GM10248 (cell line): ENCODE results near the gene UBR4.

Source experiments
- CTCF ChIA-PET: fragments of 300-600 bp; sonication (Branson Sonifier 250); formaldehyde crosslinking; extraction: SDS; loops from one replicate; lab custom pipeline; 2021; ENCODE audit warnings: antibody characterized with exemption; lab: Yijun Ruan, JAX
- POLR2A ChIA-PET: fragments of 350-650 bp; sonication (Branson Sonifier 250); formaldehyde crosslinking; extraction: SDS; loops from one replicate; lab custom pipeline; 2020; ENCODE audit warnings: antibody characterized with exemption; lab: Yijun Ruan, JAX
- DNase-seq: peaks from one replicate; pipeline ENCODE4 v3.0.0; 2012; ENCODE audit errors: extremely low spot score
- CTCF ChIP-seq: IDR thresholded peaks from 2 replicates; pipeline ENCODE4 v1.5.1; 2012; ENCODE audit warnings: mild to moderate bottlenecking, low read depth; ENCODE audit errors: extremely low read depth, missing control alignments, control extremely low read depth

The UBR4 gene

GRCh38 chr1:19053486-19053885 is 156.6 kb downstream of the UBR4 start:
- no peak for DNase-seq
- POLR2A ChIA-PET, result no interaction called here
- CTCF ChIA-PET, result interaction anchor here (1.3 kb wide), 1 partner anchor 12 kb away, joined by 3 read pairs; no protein-coding TSS in a partner anchor
- no peak for TF ChIP-seq CTCF

- DNase-seq, result no peak
- TF ChIP-seq CTCF, result no peak
- CTCF ChIA-PET, result no interaction called here
- POLR2A ChIA-PET, result no interaction called here
Measured at GRCh38 chr1:19049798-19050197, 160.3 kb downstream of the UBR4 start.

GRCh38 chr1:19049128-19049768 is 160.8 kb downstream of the UBR4 start:
- DNase-seq, result no peak
- no peak for TF ChIP-seq CTCF
- CTCF ChIA-PET, result interaction anchor here (1.0 kb wide), 1 partner anchor 13 kb away, joined by 3 read pairs; no protein-coding TSS in a partner anchor
- POLR2A ChIA-PET, result interaction anchor here (0.6 kb wide), 1 partner anchor 185 kb away, joined by 4 read pairs; no protein-coding TSS in a partner anchor

- DNase-seq, result no peak
- TF ChIP-seq CTCF, result no peak
- ChIA-PET POLR2A (no interaction called here), CTCF (interaction anchor here (1.0 to 1.6 kb wide), 2 partner anchors 135 to 163 kb away, joined by 3 to 4 read pairs; no protein-coding TSS in a partner anchor)
Measured at GRCh38 chr1:19046972-19047731, 162.9 kb downstream of the UBR4 start.

GRCh38 chr1:19045898-19046880 is 163.9 kb downstream of the UBR4 start:
- CTCF ChIA-PET, result interaction anchor here (1.0 to 1.6 kb wide), 3 partner anchors 21 to 162 kb away, joined by 3 to 4 read pairs (median 3); no protein-coding TSS in a partner anchor
- DNase-seq, result no peak
- no peak for TF ChIP-seq CTCF
- POLR2A ChIA-PET, result no interaction called here
